HCT116 (cell line): ENCODE results near the gene BCL2L13. TPM values are rescaled to one million over a fixed set of nuclear protein-coding genes. Genes with fewer than 3 reads are reported as not detected.

ENCODE experiments used
- ATAC-seq: fragments of 200-7000 bp; cut with Tn5 transposase; 2 replicates; pipeline ENCODE4 v1.9.1; 2020; ENCODE audit warnings: mild to moderate bottlenecking, moderate library complexity
- BruUV-seq: library from RNA; stranded (reverse); fragments of 400-500 nt; replicated peaks from 2 replicates; lab custom pipeline; 2021; lab: Mats Ljungman, UMichigan
- CTCF ChIA-PET: fragments of 300-600 bp; sonication (Branson Sonifier 250); formaldehyde crosslinking; loops from one replicate; lab custom pipeline; 2021; ENCODE audit warnings: antibody characterized with exemption; lab: Charles Lee
- POLR2A ChIA-PET: fragments of 300-600, 350-600 bp; sonication (Branson Sonifier 250); formaldehyde crosslinking; loops from one replicate; lab custom pipeline; 2021; ENCODE audit warnings: antibody characterized with exemption; lab: Charles Lee
- RAD21 ChIA-PET, 2 experiments: fragments of 300-600 bp; sonication (Branson Sonifier 250); formaldehyde crosslinking; loops; one replicate each; lab custom pipeline; 2023; ENCODE audit warnings: low total read pairs in 2 of 2; ENCODE audit not compliant: uncharacterized antibody in 2 of 2, unreplicated experiment in 2 of 2, low non-redundant PET in 1 of 2; lab: Charles Lee
- DNase-seq: peaks from one replicate; pipeline ENCODE4 v3.0.0-alpha.2; 2010; ENCODE audit warnings: low read depth, low spot score
- H2AFZ ChIP-seq: fragments of 200-600 bp; shearing (Covaris generic), sonication (generic); 2 replicates; pipeline ENCODE4 v1.6.1; 2017; ENCODE audit warnings: low read depth, mixed run types, mixed read lengths, antibody characterized with exemption, low read length; ENCODE audit not compliant: poor library complexity, severe bottlenecking
- H3K27ac ChIP-seq: 2 replicates; pipeline ENCODE4 v1.5.1; 2012; ENCODE audit warnings: low read depth, low read length
- H3K27me3 ChIP-seq: fragments of 200-600 bp; sonication (generic); 2 replicates; pipeline ENCODE4 v1.6.1; 2016; ENCODE audit warnings: mixed run types, low read length, mixed read lengths; ENCODE audit not compliant: insufficient read depth
- H3K36me3 ChIP-seq, 2 experiments: fragments of 200-500 bp in 1 of 2; fragments of 200-600 bp in 1 of 2; sonication (Bioruptor generic) in 1 of 2; sonication (generic) in 1 of 2; 2 replicates each; pipeline versions ENCODE4 v1.5.1 to v1.6.1; 2014 to 2016; ENCODE audit warnings: low read length in 2 of 2, inconsistent platforms in 1 of 2, mixed read lengths in 1 of 2, mixed run types in 1 of 2; ENCODE audit not compliant: insufficient read depth in 2 of 2, control insufficient read depth in 1 of 2
- H3K4me1 ChIP-seq, 2 experiments: fragments of 200-600 bp in 1 of 2; sonication (generic) in 1 of 2; 2 replicates each; pipeline versions ENCODE4 v1.5.1 to v1.6.1; 2012 to 2017; ENCODE audit warnings: low read length in 2 of 2, inconsistent platforms in 1 of 2, mild to moderate bottlenecking in 1 of 2, mixed read lengths in 1 of 2, mixed run types in 1 of 2, moderate library complexity in 1 of 2; ENCODE audit not compliant: insufficient read depth in 2 of 2, control insufficient read depth in 1 of 2
- H3K4me2 ChIP-seq: fragments of 200-600 bp; sonication (generic); 2 replicates; pipeline ENCODE4 v1.6.1; 2017; ENCODE audit warnings: mixed run types, low read length, mixed read lengths
- H3K4me3 ChIP-seq, 2 experiments: fragments of 200-600 bp in 1 of 2; sonication (generic) in 1 of 2; replicated peaks in 1 of 2; 2 replicates each; pipeline ENCODE4 v1.5.1; 2011 to 2016; ENCODE audit warnings: low read length in 2 of 2, control low read depth in 1 of 2, low read depth in 1 of 2, mild to moderate bottlenecking in 1 of 2, mixed read lengths in 1 of 2, mixed run types in 1 of 2
- H3K79me2 ChIP-seq: fragments of 200-600 bp; sonication (generic); 2 replicates; pipeline ENCODE4 v1.6.1; 2017; ENCODE audit warnings: mild to moderate bottlenecking, mixed run types, low read length, moderate library complexity, mixed read lengths; ENCODE audit not compliant: insufficient read depth
- H3K9ac ChIP-seq: fragments of 200-600 bp; sonication (generic); 2 replicates; pipeline ENCODE4 v1.6.1; 2016; ENCODE audit warnings: low read length, mixed read lengths
- H3K9me2 ChIP-seq: fragments of 200-600 bp; sonication (generic), shearing (Covaris generic); 2 replicates; pipeline ENCODE4 v1.6.1; 2017; ENCODE audit warnings: mixed run types, mild to moderate bottlenecking, moderate library complexity; ENCODE audit not compliant: insufficient read depth
- H3K9me3 ChIP-seq, 2 experiments: fragments of 200-500 bp in 1 of 2; fragments of 200-600 bp in 1 of 2; sonication (Bioruptor generic) in 1 of 2; sonication (generic) in 1 of 2; 2 replicates each; pipeline ENCODE4 v1.6.1; 2014 to 2017; ENCODE audit warnings: low read length in 2 of 2, mixed read lengths in 2 of 2, inconsistent platforms in 1 of 2, low read depth in 1 of 2, mild to moderate bottlenecking in 1 of 2, mixed run types in 1 of 2, moderate library complexity in 1 of 2; ENCODE audit not compliant: control insufficient read depth in 1 of 2, insufficient read depth in 1 of 2
- H4K20me1 ChIP-seq: fragments of 200-600 bp; sonication (generic), shearing (Covaris generic); 2 replicates; pipeline ENCODE4 v1.6.1; 2017; ENCODE audit warnings: mixed run types, mild to moderate bottlenecking, moderate library complexity; ENCODE audit not compliant: insufficient read depth
- ATF3 ChIP-seq: IDR thresholded peaks from 2 replicates; pipeline ENCODE4 v1.6.1; 2012
- CTCF ChIP-seq, 3 experiments: fragments of 200-600 bp in 1 of 3; sonication (generic) in 1 of 3; IDR thresholded peaks in 2 of 3; conservative IDR thresholded peaks in 1 of 3; 2 replicates each; pipeline ENCODE4 v1.5.1; 2012 to 2017; ENCODE audit warnings: low read depth in 2 of 3, low read length in 2 of 3, antibody characterized with exemption in 1 of 3, borderline replicate concordance in 1 of 3, control low read depth in 1 of 3, mild to moderate bottlenecking in 1 of 3, mixed read lengths in 1 of 3, mixed run types in 1 of 3, moderate library complexity in 1 of 3; ENCODE audit not compliant: insufficient read depth in 1 of 3
- EGR1 ChIP-seq: IDR thresholded peaks from 2 replicates; pipeline ENCODE4 v1.6.1; 2012; ENCODE audit warnings: low read depth
- EZH2 ChIP-seq: fragments of 200-600 bp; sonication (generic); IDR thresholded peaks from 2 replicates; pipeline ENCODE4 v1.6.1; 2017; ENCODE audit warnings: antibody characterized with exemption, mixed run types
- FOSL1 ChIP-seq: IDR thresholded peaks from 2 replicates; pipeline ENCODE4 v1.6.1; 2012; ENCODE audit warnings: low read depth
- JUND ChIP-seq: IDR thresholded peaks from 2 replicates; pipeline ENCODE4 v1.6.1; 2012
- MAX ChIP-seq: IDR thresholded peaks from 2 replicates; pipeline ENCODE4 v1.6.1; 2012
- POLR2A ChIP-seq: IDR thresholded peaks from 2 replicates; pipeline ENCODE4 v1.7.0; 2011; ENCODE audit warnings: borderline replicate concordance; ENCODE audit not compliant: insufficient read depth, insufficient read length; ENCODE audit errors: extremely low read depth
- REST ChIP-seq: IDR thresholded peaks from 2 replicates; pipeline ENCODE4 v1.6.1; 2012; ENCODE audit warnings: low read depth
- SIN3A ChIP-seq: IDR thresholded peaks from 2 replicates; pipeline ENCODE4 v1.6.1; 2012; ENCODE audit warnings: low read depth
- SRF ChIP-seq: IDR thresholded peaks from 2 replicates; pipeline ENCODE4 v1.6.1; 2012; ENCODE audit warnings: low read depth
- YY1 ChIP-seq: IDR thresholded peaks from 2 replicates; pipeline ENCODE4 v1.6.1; 2011; ENCODE audit warnings: low read length, low read depth, moderate library complexity, mild to moderate bottlenecking; ENCODE audit not compliant: insufficient replicate concordance; ENCODE audit errors: extremely low read depth
- ZBTB33 ChIP-seq: IDR thresholded peaks from 2 replicates; pipeline ENCODE4 v1.6.1; 2011; ENCODE audit warnings: mild to moderate bottlenecking, low read length, moderate library complexity; ENCODE audit not compliant: insufficient replicate concordance; ENCODE audit errors: extremely low read depth
- ZFX ChIP-seq: fragments of 450-650 bp; IDR thresholded peaks from 2 replicates; pipeline ENCODE4 v1.6.1; 2017
- intact Hi-C: fragments of 100-400 bp; cut with micrococcal nuclease; formaldehyde crosslinking; loops from 2 replicates; pipeline ENCODE4 v1.10.0; 2022
- total RNA-seq: library from RNA; stranded (reverse); gene quantifications from one replicate; pipeline ENCODE4 v1.2.1, GENCODE V29; 2021; ENCODE audit not compliant: unreplicated experiment

BCL2L13 gene
- total RNA-seq, 1 experiment from 2014 or later = 38.6 TPM

- no peak for DNase-seq
- H3K36me3 ChIP-seq = peaks cover 6 to 19% of the 10 kb centered on the region in 2 experiments; a peak in 3 of 4 replicates
- no peak overlapping the region for H3K4me3 ChIP-seq
- H3K4me1 ChIP-seq = no peaks in the 10 kb centered on the region
- no peaks in the 10 kb centered on the region for H3K9me3 ChIP-seq
- no peaks in the 10 kb centered on the region for H4K20me1 ChIP-seq
- H3K9ac ChIP-seq = no peak overlapping the region
- no peak overlapping the region for H3K4me2 ChIP-seq
- no peaks in the 10 kb centered on the region for H3K9me2 ChIP-seq
- ATAC-seq = no peak
- peaks cover 26% of the 10 kb centered on the region for H3K79me2 ChIP-seq
- intact Hi-C loops = loop anchor here (10.0 kb wide), 1 partner anchor 81 kb away; no protein-coding TSS in a partner anchor
- no peak overlapping the region for H3K27ac ChIP-seq
- POLR2A ChIA-PET = no interaction called here
- H3K27me3 ChIP-seq = no peaks in the 10 kb centered on the region
- CTCF ChIA-PET = no interaction called here
- TF ChIP-seq SRF = no peak
- TF ChIP-seq CTCF (IDR thresholded peaks at IDR 0.05 in 2 of 3, conservative IDR thresholded peaks at IDR 0.05 in 1 of 3; ENCODE audit: borderline replicate concordance in 1 of 3, insufficient read depth in 1 of 3, low read depth in 2 of 3, low read length in 2 of 3) = no peak
- TF ChIP-seq ZBTB33 = no peak
- no peak for TF ChIP-seq FOSL1
- TF ChIP-seq EGR1 = no peak
- no peak for TF ChIP-seq MAX
- TF ChIP-seq ZFX = no peak
- no peak for TF ChIP-seq EZH2
- TF ChIP-seq JUND = no peak
- TF ChIP-seq SIN3A = no peak
- TF ChIP-seq ATF3 = no peak
- no peak for TF ChIP-seq REST
- no peak for TF ChIP-seq POLR2A
- no peak for TF ChIP-seq YY1
- TF ChIP-seq, all 23 proteins: peak for 0
- no TSS peak for BruUV-seq
- RAD21 ChIA-PET = no interaction called here
- H2AFZ ChIP-seq = no peak overlapping the region
Observed at GRCh38 chr22:17603668-17604067, 34.9 kb upstream of the BCL2L13 start.
